HG03135 (cell line): ENCODE results near the gene PODXL2.
"Not testable (repeated sequence)": the region's sequence is repeated elsewhere in the genome, so short reads cannot be mapped to it uniquely, and the experiment has no call there.

ENCODE experiments used
- ATAC-seq: cut with Tn5 transposase; IDR thresholded peaks from one replicate; pipeline ENCODE4 v1.9.1; 2021; ENCODE audit warnings: mild to moderate bottlenecking, moderate library complexity; ENCODE audit not compliant: unreplicated experiment

PODXL2 gene

DNA sequence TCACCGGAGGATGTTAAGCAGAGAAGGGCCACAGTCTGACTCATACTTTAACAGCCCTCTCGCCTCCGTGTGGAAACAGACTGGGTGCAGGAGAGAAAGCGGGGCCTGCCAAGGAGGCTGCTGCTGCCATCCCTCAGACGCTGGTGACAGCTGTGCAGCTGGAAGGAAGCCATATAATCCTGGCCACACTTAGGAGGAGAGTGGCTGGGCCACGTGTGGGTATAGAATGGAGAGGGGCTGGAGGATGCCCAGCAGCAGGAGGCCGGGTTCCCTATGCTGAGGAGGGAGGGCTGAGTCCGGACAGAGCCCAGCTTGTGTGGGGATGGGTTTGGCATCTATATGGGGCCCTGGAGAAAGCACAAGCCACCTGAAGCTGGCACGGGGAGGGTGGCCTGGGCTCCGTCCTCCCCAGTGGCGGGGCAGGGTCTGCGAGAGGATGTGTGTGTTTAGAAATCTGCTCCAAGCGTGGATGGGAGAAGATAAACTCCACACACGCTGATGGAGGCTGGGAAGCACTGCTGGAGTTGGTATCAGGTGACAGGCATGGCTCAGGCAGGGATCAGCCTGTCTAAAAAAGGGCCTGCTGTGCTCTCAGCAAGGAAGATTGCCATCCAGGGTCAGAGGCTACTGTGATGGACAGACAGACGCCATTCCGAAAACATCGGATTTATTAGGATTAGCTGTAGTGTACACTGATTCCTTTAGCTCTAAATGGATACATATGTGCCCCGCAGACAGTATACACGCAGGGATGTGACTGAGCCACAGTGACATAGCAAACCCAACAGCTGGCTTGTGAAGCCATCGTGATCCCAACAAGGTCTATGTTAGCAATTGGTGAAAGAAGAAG, 59.7 kb downstream of the PODXL2 start:
- ATAC-seq: no peak

DNA sequence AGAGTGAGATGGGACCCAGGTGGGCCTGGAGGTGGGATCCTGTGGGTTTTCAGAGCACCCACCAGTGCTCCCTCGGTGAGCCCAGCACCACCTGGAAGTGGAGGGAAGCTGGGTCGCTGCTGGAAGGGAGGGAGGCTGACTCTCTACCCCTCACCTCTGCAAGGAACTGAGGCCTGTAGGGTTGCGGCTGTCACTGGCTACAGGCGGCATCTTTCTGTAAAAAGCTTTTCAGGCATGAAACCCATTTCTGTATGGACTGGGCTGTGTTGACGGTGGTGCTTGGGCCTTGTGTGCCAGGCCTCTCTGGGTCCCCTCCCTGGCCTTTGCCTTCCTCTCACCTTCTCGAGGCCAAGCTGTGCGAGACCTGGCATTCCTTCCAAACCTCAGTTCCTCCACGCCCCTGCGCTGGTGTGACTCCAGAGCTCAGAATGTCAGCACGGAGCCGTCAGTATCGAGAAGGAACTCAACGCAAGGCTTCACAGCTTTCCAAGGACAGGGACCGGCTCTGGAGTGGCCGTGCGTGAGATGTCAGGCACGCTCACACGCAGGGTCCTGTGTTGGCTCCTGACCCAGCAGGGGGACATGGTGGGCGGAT, 60.4 kb downstream of the PODXL2 start:
- ATAC-seq: no peak

GRCh38 chr3:127690106-127690505, 61.1 kb downstream of the PODXL2 start:
- no peak for ATAC-seq

DNA sequence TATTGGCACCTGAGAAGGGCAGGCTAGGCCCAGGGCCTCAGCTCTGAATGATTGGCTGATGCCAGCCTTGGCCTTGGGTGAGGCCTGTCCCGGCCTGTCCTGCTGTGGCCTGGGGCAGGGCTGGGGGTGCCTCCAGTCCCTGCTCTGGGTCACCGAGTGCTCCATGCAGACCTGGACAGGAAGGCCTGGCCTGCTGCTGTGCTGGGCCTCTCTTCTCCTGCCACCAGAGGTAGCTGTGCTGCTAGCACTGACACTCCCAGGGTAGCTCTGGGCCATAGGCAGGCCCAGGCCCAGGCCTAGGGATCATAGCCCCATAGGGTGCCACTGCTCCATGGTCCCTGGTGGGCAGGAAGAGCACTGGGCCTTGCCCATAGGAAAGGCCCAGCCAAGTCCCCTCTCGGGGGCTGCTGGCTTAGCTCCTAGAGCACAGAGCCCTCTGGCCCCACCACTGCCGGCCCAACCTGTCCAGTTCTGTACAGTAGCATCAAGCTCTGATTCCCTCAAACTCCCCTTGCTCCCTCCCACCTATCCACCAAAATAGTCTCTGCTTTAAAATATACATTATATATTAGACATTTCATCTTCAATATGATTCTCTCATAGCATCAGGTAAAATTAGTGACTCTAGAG, 62.0 kb downstream of the PODXL2 start:
- ATAC-seq: no peak

- no peak for ATAC-seq
Observed at GRCh38 chr3:127691489-127691888, 62.5 kb downstream of the PODXL2 start.

DNA sequence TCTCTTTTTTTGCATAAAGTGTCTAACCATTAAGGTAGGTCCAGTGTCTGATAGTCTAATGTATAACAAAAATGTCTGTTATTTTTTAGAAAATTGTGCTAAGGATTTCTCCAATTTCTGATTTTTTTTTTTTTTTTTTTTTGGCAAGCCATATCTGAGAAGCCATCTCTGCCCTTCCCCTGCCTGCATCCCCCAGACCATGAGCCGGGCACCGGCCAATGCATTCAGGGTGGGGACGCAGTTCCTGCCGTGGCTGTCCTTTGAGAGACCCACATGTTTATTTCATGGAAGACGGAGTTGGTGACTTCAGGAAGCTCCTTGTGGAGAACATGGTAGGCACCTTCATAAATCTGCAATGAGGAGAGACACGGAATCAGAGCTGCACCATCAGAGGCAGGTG, 63.0 kb downstream of the PODXL2 start:
- ATAC-seq: no peak

DNA sequence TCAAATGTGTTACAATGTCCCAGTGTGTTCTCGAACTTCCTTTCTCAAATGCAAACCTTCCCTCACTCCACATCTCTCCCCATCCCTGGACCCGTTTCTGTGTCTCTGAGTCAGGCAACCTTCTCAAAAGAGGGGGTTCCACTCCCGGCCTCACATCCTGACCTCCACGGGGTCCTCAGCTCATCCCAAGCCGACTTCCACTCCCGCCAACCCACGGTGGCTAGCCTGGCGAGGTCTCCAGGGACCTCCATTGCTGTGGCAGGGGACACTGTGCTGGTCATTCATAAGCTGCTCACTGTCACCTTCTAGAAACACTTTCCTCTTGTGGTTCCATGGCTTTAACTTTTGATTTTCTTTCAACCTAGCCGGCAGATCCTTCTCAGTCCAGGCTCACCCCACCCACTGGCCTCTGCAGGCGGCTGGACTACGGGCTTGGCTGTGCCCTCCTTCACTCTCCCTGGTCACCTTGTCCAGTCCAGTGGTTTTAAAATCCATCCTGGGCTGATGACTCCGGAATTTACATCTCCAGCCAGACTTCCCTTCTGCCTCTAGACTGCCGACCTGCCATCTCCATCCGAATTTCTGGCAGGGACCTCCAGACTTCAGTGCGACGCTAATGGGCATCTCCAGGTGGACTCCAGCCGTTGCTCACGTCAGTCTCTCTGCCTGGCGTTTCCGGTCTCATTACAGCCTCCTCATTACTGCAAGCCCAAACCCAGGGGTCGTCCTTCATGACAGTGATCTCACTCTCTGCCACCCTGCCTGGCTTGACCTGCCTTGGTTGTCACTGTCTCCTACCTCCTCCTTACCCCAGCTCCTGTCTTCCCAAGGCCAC, 63.7 kb downstream of the PODXL2 start:
- no peak for ATAC-seq

DNA sequence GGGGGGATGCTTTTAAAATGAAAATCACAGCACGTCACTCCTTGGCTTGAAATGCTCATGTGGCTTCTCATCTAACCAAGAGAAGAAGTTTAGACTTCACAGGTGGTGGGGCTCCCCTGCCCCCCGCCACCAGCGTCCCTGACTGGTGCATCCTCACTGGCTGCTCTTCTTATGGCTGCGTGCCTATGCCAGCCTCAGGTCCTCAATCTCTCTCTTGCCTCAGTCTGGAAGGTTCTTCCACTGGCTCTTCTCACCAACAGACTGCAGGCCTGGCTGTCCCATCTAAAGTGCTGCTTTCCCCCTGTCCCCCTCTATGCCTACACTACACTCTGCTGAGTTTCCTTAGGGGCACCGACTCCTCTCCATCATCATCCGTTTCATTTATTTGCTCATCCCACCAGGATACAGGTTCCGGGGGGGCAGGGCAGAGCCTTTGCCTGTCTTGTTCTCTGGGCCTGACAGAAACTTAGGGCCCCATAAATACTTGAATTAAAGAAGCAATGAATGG, 64.4 kb downstream of the PODXL2 start:
- ATAC-seq: no peak

DNA sequence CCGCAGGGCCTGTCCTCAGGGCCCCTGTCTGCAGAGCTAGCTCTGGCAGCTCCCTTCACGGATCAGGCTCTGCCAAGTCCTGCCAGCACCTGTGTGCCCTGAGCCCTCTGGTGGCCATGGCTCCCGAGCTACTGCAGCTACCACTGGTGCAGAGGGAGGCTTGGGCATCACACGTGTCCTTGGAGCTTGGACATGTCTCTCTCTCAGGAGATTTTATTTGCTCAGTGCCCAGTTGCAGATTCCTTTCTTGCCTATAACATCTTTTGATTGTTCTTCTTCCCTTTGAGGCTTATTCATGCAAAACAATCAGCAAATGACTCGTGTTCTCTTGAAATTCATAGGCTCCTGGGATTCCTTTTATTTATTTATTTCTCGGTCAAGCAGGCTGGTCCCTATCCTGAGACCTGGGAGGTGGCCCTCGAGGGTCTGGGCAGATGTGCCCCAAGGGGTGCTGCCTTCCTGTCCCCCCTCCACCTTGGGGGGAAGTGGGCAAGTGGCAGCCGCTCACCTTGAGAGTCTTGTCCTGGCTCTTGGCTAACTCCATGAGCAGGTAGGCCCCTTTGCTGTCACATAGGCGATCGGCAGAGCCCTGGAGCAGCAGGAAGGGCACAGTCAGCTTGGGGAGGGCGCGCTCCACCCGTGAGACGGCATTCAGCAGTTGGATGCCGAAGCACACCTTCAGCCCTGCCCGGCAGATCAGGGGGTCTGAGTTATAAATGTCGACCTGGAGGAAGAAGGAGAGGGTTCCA, 65.7 kb downstream of the PODXL2 start:
- no peak for ATAC-seq

DNA sequence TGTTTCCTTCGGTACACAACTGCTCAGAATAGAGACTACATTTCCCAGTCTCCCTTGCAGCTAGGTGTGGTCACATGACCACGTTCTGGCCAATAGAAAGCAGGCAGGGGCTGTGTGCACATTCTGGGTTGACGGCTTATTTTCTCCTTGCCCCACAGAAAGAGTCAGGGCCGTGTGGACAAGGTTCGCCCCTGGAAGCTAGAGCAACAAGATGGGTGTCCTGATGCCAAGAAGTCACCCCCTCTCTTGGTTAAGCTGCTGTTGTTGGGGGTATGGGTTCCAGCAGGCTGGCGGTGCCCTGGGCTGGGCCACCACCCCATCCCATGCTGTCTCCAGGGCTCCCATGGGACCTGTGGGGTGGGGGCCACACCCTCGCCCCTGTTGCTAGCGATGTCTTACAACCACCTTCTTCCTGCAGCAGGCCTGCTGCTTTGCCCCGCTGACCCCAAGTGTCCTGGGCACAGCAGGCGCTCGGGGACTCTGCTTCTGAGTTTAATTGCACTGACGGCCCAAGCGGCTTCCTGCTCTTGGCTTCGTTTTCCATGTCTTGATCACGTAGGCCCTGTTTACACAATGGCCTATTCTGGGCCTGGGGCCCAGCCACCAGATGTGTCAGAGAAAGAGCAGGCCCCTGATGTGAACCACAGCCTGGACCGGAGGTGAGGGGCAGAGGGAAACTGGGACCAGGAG, 68.7 kb downstream of the PODXL2 start:
- ATAC-seq: peak; percentile 70

DNA sequence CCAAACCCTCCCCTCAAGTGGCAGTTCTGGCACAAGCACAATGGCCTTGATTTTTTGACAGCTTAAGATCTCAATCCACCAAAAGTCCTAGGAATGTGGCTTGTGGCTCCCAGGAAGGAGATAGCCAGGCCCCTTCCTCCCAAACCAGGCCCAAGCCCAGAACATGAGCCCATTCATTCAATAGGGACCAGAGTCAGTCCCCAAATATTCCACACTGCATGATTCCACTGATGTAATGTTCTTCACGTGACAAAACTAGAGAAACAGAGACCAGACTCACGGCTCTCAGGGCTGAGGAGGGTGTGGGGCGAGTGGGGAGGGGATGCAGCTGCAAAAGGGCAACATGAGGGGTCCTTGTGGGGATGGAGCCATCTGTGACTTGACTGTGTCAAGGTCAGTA, 69.3 kb downstream of the PODXL2 start:
- no peak for ATAC-seq

- no peak for ATAC-seq
Observed at GRCh38 chr3:127698691-127699415, 69.9 kb downstream of the PODXL2 start.

GRCh38 chr3:127699416-127700300, 70.7 kb downstream of the PODXL2 start:
- no peak for ATAC-seq

GRCh38 chr3:127700406-127700805, 71.4 kb downstream of the PODXL2 start:
- ATAC-seq: no peak

- no peak for ATAC-seq
Observed at GRCh38 chr3:127701280-127701911, 72.4 kb downstream of the PODXL2 start.

- no peak for ATAC-seq
Observed at GRCh38 chr3:127702151-127702578, 73.2 kb downstream of the PODXL2 start.

DNA sequence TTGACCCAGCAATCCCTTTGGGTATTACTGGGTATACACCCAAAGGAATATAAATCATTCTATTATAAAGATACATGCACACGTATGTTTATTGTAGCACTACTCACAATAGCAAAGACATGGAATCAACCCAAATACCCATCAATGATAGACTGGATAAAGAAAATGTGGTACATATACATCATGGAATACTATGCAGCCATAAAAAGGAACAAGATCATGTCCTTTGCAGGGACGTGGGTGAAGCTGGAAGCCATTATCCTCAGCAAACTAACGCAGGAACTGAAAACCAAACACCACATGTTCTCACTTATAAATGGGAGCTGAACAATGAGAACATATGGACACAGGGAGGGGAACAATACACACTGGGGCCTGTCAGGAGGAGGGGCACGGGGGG, 75.9 kb downstream of the PODXL2 start:
- not testable (repeated sequence) for ATAC-seq

- no peak for ATAC-seq
Observed at GRCh38 chr3:127706312-127706711, 77.3 kb downstream of the PODXL2 start.
